Keratinocyte (primary cell): ENCODE measurements around the gene DOK4. TPM values are rescaled to one million over a fixed set of nuclear protein-coding genes. Genes with fewer than 3 reads are reported as not detected.

Experiments
- DNase-seq: peaks from one replicate; pipeline ENCODE4 v3.0.0-alpha.2; 2011; ENCODE audit warnings: low read depth, missing footprints, low spot score
- FAIRE-seq: peaks from 2 replicates; lab custom pipeline; 2011; peaks lifted over from hg19 to GRCh38; lab: Jason Lieb, UNC
- H2AFZ ChIP-seq: 2 replicates; pipeline ENCODE4 v1.6.0; 2012; ENCODE audit warnings: low read length, control low read depth, inconsistent platforms; ENCODE audit not compliant: control insufficient read depth
- H3K27ac ChIP-seq: 2 replicates; pipeline ENCODE4 v1.5.1; 2011; ENCODE audit warnings: low read length; ENCODE audit not compliant: control insufficient read depth, insufficient read depth
- H3K27me3 ChIP-seq: 3 replicates; pipeline ENCODE4 v1.6.0; 2011; ENCODE audit warnings: low read length; ENCODE audit not compliant: control insufficient read depth, insufficient read depth; ENCODE audit errors: extremely low read depth
- H3K36me3 ChIP-seq, 2 experiments: 2 replicates in 1 of 2; 3 replicates in 1 of 2; pipeline ENCODE4 v1.5.1; 2011; ENCODE audit warnings: low read length in 2 of 2, mild to moderate bottlenecking in 1 of 2; ENCODE audit not compliant: control insufficient read depth in 2 of 2, insufficient read depth in 2 of 2; ENCODE audit errors: extremely low read depth in 1 of 2
- H3K4me1 ChIP-seq: 3 replicates; pipeline ENCODE4 v1.5.1; 2011; ENCODE audit warnings: low read length; ENCODE audit not compliant: control insufficient read depth, insufficient read depth; ENCODE audit errors: extremely low read depth
- H3K4me2 ChIP-seq: 3 replicates; pipeline ENCODE4 v1.6.0; 2011; ENCODE audit warnings: low read depth, low read length; ENCODE audit not compliant: control insufficient read depth, insufficient read depth; ENCODE audit errors: extremely low read depth
- H3K4me3 ChIP-seq, 3 experiments: fragments of 200-600 bp in 1 of 3; sonication (generic) in 1 of 3; 2 replicates in 2 of 3; 3 replicates in 1 of 3; pipeline ENCODE4 v1.5.1; 2011 to 2016; ENCODE audit warnings: low read length in 3 of 3, mild to moderate bottlenecking in 3 of 3, control low read depth in 2 of 3, inconsistent platforms in 1 of 3, low read depth in 1 of 3, mixed read lengths in 1 of 3, mixed run types in 1 of 3, moderate library complexity in 1 of 3; ENCODE audit not compliant: control insufficient read depth in 2 of 3, insufficient read depth in 2 of 3; ENCODE audit errors: extremely low read depth in 1 of 3
- H3K79me2 ChIP-seq: 2 replicates; pipeline ENCODE4 v1.6.0; 2012; ENCODE audit warnings: low read length; ENCODE audit not compliant: control insufficient read depth, insufficient read depth
- H3K9ac ChIP-seq: 3 replicates; pipeline ENCODE4 v1.6.0; 2011; ENCODE audit warnings: low read length; ENCODE audit not compliant: control insufficient read depth, insufficient read depth; ENCODE audit errors: extremely low read depth
- H3K9me1 ChIP-seq: 3 replicates; pipeline ENCODE4 v1.6.0; 2011; ENCODE audit warnings: low read length; ENCODE audit not compliant: control insufficient read depth, insufficient read depth; ENCODE audit errors: extremely low read depth
- H3K9me3 ChIP-seq: 2 replicates; pipeline ENCODE4 v1.5.1; 2012; ENCODE audit warnings: low read depth, low read length; ENCODE audit not compliant: control insufficient read depth
- H4K20me1 ChIP-seq: 3 replicates; pipeline ENCODE4 v1.6.0; 2011; ENCODE audit warnings: low read length; ENCODE audit not compliant: control insufficient read depth, insufficient read depth; ENCODE audit errors: extremely low read depth
- EZH2 ChIP-seq: IDR thresholded peaks from one replicate; pipeline ENCODE4 v1.6.1; 2012; ENCODE audit warnings: inconsistent platforms, mild to moderate bottlenecking, low read length, moderate library complexity
- dilution Hi-C: fragments of 300-500 bp; cut with MboI; formaldehyde crosslinking; loops from one replicate; pipeline ENCODE4 v1.7.0; 2020; ENCODE audit warnings: low sequenced_read_pairs; ENCODE audit not compliant: extremely low pct_ligation_motif_present
- polyA plus RNA-seq, 5 experiments: library from polyadenylated mRNA; depleted of rRNA in 3 of 5; stranded (reverse) in 3 of 5; stranded (forward) in 1 of 5; unstranded in 1 of 5; fragments of >200 nt; gene quantifications; 1 replicate in 1 of 5; 2 replicates in 3 of 5; 3 replicates in 1 of 5; pipeline versions ENCODE4 v1.2.1 to v1.2.3, GENCODE V29; 2011 to 2012; ENCODE audit warnings: missing spikeins in 2 of 5, low read depth in 1 of 5, low replicate concordance in 1 of 5
- TF ChIP-seq, protein P1 (sequence below), 3 experiments: IDR thresholded peaks in 1 of 3; conservative IDR thresholded peaks in 1 of 3; optimal IDR thresholded peaks in 1 of 3; 2 replicates in 2 of 3; 3 replicates in 1 of 3; pipeline versions ENCODE3 to v1.5.1; 2011; ENCODE audit warnings: low read length in 3 of 3, mild to moderate bottlenecking in 3 of 3, moderate library complexity in 2 of 3, control low read depth in 1 of 3, inconsistent platforms in 1 of 3; ENCODE audit not compliant: insufficient read depth in 2 of 3; ENCODE audit errors: extremely low read depth in 1 of 3

The DOK4 gene
- polyA plus RNA-seq, 1 donor (not counting 4 experiments of a cell fraction or from before 2014, with no cell fraction given) = 17.6 TPM

- Histone ChIP-seq H3K4me2 (no peak overlapping the region), H2AFZ (no peak overlapping the region), H3K9me3 (no peaks in the 10 kb centered on the region), H3K36me3 (peaks cover 23 to 43% of the 10 kb centered on the region in 2 experiments), H3K4me1 (no peaks in the 10 kb centered on the region), H3K9me1 (no peaks in the 10 kb centered on the region), H3K4me3 (no peak overlapping the region), H3K27me3 (no peaks in the 10 kb centered on the region), H4K20me1 (no peaks in the 10 kb centered on the region), H3K9ac (no peak overlapping the region), H3K27ac (no peak overlapping the region), H3K79me2 (no peaks in the 10 kb centered on the region)
- FAIRE-seq (no peak), DNase-seq (no peak)
- TF ChIP-seq EZH2 = no peak
- TF ChIP-seq, protein P1, sequence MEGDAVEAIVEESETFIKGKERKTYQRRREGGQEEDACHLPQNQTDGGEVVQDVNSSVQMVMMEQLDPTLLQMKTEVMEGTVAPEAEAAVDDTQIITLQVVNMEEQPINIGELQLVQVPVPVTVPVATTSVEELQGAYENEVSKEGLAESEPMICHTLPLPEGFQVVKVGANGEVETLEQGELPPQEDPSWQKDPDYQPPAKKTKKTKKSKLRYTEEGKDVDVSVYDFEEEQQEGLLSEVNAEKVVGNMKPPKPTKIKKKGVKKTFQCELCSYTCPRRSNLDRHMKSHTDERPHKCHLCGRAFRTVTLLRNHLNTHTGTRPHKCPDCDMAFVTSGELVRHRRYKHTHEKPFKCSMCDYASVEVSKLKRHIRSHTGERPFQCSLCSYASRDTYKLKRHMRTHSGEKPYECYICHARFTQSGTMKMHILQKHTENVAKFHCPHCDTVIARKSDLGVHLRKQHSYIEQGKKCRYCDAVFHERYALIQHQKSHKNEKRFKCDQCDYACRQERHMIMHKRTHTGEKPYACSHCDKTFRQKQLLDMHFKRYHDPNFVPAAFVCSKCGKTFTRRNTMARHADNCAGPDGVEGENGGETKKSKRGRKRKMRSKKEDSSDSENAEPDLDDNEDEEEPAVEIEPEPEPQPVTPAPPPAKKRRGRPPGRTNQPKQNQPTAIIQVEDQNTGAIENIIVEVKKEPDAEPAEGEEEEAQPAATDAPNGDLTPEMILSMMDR (optimal IDR thresholded peaks at IDR 0.05 in 1 of 3, IDR thresholded peaks at IDR 0.05 in 1 of 3, conservative IDR thresholded peaks at IDR 0.05 in 1 of 3; ENCODE audit: extremely low read depth in 1 of 3, insufficient read depth in 2 of 3, low read length in 3 of 3) = no peak
- dilution Hi-C loops = no loop called here
Measured at GRCh38 chr16:57473906-57474305, 12.4 kb downstream of the DOK4 start.

GRCh38 chr16:57473176-57473840 lies 13.0 kb downstream of the DOK4 start:
- Histone ChIP-seq H4K20me1 (no peaks in the 10 kb centered on the region), H3K27me3 (no peaks in the 10 kb centered on the region), H2AFZ (no peak overlapping the region), H3K4me3 (no peak overlapping the region), H3K9me3 (no peaks in the 10 kb centered on the region), H3K4me1 (no peaks in the 10 kb centered on the region), H3K4me2 (no peak overlapping the region), H3K36me3 (peaks cover 24 to 44% of the 10 kb centered on the region in 2 experiments), H3K79me2 (no peaks in the 10 kb centered on the region), H3K9me1 (no peaks in the 10 kb centered on the region), H3K27ac (no peak overlapping the region), H3K9ac (no peak overlapping the region)
- TF ChIP-seq, protein P1 (optimal IDR thresholded peaks at IDR 0.05 in 1 of 3, IDR thresholded peaks at IDR 0.05 in 1 of 3, conservative IDR thresholded peaks at IDR 0.05 in 1 of 3; ENCODE audit: extremely low read depth in 1 of 3, insufficient read depth in 2 of 3, low read length in 3 of 3) = no peak
- TF ChIP-seq EZH2 = no peak
- no peak for FAIRE-seq
- dilution Hi-C loops = no loop called here
- no peak for DNase-seq
